GM18868 (cell line): ENCODE data around the gene MDH2.
"Not testable (repeated sequence)": the region's sequence is repeated elsewhere in the genome, so short reads cannot be mapped to it uniquely, and the experiment has no call there.

Experiments used
- ATAC-seq: cut with Tn5 transposase; IDR thresholded peaks from one replicate; pipeline ENCODE4 v1.9.1; 2021; ENCODE audit warnings: mild to moderate bottlenecking, moderate library complexity; ENCODE audit not compliant: unreplicated experiment

MDH2 gene

GRCh38 chr7:76108540-76109233 is 60.8 kb downstream of the MDH2 start:
- no peak for ATAC-seq

- not testable (repeated sequence) for ATAC-seq
These were observed 65.2 kb downstream of the MDH2 start for GRCh38 chr7:76113042-76113630.

GRCh38 chr7:76114742-76115141 is 66.8 kb downstream of the MDH2 start:
- ATAC-seq: not testable (repeated sequence)
